GM11168 (cell line): ENCODE data around the gene UBAC1.
"Not testable (repeated sequence)": the region's sequence is repeated elsewhere in the genome, so short reads cannot be mapped to it uniquely, and the experiment has no call there.

Experiments used
- in situ Hi-C: fragments of 300-500 bp; cut with MboI; formaldehyde crosslinking; loops from one replicate; pipeline ENCODE4 v1.12.0; 2022; ENCODE audit warnings: low sequenced_read_pairs; ENCODE audit not compliant: unreplicated experiment

The UBAC1 gene

DNA sequence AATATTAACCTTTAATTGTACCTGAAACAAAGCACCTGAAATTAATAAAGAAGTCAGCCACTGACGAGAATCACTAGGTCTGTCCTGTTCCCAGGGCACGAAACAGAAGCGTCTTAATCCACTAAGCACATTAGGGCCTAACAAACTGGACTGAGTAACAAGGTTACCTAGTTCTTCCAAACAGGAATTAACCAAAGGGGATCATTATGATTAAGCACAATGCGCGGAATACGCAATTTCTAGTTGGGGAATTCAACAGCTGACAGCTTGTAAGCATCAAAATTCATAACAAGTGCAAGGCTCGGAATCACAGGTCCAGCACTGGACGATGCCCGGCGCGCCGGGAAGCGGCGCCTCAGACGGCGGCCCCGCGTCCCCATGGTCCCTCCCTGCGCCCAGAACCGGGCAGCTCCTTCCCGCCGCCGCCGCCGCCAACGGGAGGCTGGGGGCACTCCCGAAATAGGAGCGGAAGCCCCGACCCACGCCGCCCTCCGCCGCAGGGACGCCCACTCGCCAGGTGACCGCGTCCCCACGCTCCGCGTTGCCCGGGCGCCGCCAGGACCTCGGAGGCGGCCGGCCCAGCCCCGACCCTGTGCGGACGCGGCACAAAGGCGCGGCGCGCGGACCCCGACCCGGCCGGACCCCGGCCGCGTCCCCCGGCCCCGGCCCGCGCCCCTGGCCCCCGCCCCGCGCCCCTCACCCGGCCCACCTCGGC lies 54.7 kb downstream of the UBAC1 start:
- in situ Hi-C loops, result no loop called here

DNA sequence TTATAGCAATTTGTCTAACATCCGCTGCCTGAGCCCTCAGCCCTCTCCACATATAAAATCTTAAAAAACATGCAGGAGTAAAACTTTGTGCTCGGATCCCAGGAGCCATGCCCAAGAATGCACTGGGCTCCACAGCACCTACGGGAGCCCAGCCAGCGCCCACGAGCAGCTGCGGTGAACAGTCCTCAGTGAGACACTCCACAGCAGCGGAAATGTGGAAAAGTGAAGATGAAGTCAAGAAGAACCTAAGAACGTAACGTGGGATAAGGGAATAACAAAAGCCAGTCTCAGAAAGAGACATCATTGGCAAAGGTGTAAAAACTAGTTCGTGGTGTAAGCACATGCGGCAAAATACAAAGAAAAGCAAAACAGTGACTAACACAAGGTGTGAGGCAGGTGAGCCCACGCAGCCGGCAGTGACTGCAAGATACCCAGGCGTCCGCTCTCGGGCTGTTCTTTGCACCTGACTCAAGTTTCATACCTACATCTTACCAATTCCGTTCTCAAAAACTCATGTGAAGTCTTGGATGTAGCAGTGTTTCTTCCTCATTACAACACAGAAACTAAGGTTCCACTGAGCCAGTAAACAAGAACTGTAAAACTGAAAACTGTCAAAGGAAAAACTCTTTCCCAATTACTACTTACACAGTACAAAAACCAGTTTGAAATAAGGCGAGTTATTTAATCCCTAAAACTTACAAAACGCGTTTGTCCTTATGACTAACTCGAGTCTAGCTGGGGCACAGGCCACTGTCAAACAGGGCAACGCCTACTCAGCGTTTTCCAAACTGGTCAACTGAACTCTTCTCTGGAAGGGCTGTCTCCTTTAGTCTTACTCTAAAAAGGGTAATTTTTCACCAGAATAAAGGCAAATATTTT lies 55.6 kb downstream of the UBAC1 start:
- in situ Hi-C loops, result no loop called here

DNA sequence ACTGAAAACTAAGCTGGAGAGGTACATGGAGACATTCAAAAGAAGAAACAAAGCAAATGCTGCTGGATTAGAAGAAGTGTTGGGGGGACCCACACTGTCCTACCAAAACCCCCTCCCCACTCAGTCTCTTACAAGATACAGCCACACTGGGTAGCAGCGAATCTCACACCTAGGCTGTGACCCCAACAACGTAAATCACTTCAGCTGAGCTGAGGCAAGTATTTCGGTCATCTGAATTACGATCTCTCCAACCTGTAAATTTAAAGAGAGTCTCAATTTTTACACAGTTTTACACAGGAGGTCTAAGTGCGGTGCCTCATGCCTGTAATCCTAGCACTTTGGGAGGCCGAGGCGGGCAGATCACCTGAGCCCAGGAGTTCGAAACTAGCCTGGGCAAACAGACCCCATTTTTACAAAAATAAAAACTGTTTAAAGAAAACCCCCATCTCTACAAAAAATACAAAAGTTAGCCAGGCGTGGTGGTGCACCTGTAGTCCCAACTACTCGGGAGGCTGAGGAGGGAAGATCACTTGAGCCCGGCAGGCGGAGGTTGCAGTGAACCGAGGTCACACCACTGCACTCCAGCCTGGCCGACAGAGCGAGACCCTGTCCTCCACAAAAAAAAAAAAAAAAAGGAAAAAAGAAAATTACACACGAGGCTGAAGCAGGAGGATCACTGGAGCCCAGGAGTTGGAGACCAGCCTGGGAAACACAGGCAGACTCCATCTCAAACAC lies 57.2 kb downstream of the UBAC1 start:
- in situ Hi-C loops, result no loop called here

DNA sequence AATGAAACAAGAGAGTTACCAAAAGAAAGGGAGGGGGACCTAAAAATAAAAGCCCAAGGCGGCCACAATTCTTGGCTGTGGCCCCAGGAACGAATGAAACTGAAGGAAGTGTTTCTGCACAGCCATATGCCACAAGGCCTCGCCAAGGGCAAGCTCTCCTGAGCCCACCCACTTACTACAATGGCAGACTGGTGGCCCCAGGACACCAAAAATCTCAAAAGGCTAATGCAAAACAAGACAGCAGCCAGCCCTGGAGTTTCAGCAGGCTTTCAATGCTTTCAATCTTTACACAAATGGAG lies 57.9 kb downstream of the UBAC1 start:
- in situ Hi-C loops, result no loop called here

DNA sequence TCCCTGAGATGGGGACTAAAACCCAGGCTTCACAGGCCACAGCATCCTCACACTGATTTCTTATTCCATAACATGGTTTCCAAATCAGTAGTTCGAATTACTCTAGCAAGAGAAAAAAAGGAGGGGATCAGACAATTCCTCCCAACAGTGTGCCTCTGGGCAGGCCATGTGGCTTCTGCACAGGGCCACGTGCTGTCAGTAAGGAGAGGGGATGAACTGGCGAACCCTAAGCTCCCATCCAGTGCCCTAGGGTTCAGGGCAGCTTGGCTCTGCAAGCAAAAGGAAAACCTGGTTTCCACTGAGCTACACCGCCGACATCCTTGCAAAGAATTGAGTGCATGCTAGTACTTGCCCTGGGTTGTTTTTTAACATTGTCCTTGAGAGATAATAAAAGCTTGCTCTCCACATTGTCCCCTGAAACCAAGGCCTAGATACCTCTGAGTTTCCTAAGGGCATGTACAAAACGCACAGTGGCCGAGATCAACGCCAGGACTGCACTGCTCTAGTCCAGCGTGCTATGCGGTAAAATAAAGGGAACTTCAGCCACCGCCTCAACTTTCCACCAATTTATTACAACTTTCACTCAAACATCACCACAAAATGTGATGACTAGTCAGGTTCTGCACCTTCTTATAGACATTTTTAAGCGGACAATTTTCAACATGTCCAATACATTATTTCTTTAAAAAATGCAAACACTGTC lies 58.4 kb downstream of the UBAC1 start:
- in situ Hi-C loops, result no loop called here

DNA sequence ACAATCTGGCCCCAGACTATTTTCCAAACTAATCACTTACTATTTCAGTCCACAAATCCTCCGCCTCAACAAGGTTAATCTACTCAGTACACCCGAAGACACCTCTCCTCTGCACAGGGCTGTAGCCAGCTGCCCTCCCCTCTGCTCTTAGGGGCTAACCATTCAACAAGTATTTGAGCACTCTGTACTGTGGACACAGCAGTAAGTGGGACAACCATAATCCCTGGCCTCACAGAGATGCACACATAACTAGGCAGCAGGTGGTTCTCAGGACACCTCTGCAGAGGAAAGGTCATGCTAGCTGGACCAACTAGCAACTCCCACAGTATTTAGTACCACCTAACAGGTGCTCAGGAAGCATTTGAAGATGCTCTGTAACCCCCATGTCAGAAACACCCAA lies 59.3 kb downstream of the UBAC1 start:
- in situ Hi-C loops, result no loop called here

DNA sequence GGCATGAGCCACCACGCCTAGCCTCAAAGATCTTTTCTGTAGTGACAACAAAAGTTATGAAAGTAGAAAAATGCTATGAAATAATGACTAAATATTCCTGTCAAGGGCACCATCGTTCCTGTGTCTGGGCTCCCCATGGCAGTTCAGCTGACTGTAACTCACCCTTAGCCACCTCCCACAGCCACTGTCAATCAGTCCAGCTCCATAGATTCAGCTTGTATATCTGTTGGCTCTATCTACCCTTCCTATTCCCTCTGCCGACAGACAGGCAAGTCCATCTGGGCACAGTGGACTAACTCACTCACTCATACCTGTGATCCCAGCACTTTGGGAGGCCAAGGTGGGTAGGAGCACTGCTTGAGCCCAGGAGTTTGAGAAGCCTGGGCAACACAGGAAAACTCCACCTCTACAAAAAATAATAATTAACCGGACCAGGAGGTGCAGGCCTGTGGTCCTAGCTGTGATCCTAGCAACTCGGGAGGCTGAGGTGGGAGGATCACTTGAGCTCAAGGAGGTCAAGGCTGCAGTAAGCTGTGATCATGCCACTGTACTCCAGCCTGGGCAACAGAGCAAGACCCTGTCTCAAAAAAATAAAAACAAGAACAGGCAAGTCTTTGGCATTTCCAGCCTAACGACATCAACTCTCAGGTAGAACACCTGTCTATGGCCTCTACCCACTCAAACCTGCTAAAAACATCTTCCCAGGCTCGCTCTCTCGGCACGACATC lies 60.0 kb downstream of the UBAC1 start:
- in situ Hi-C loops, result no loop called here

DNA sequence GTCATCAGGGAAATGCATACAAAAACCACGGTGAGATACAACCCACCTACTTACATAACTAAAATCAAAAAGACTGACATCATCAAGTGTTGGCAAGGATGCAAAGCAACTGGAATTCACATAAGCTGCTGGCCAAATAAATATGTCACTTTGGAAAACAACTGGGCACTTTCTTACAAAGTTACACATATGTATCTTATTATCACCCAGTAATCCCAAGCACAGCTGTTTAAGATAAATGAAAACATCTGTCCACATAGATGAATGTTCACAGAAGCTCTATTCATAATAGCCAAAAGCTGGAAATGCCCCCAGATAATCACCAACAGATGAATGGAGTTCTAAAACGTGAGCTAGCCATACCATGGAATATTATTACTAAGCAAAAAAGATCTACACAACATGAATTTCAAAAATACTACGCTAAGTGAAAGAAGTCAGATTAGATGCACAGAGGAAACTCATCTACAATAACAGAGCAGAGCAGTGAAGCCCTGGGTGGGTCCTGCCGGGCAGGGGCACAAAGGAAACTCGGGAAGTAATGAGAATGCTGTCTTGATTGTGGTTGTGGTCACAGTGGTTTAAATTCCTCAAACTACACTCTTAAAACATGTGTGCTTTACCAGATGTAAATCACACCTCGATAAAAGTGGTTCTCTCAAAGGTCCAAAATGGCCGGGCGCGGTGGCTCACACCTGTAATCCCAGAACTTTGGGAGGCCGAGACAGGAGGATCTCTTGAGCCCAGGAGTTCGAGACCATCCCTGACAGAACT lies 62.4 kb downstream of the UBAC1 start:
- in situ Hi-C loops, result no loop called here

DNA sequence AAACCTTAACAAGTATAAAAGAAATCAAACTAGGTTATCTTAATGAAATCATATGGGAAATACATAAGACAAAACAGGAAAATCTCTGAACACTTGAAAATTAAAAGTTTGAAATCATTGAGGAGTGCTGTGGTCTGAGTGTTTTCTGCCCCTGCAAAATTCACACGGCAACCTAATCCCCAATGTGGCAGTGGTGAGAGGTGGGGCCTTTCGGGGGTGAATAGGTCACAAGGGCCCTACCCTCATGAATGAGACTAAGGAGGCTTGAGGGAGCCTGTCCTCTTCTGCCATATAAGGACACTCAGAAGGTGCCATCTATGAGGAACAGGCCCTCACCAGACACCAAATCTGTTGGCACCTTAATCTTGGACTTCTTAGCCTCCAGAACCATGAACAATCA lies 64.5 kb downstream of the UBAC1 start:
- in situ Hi-C loops, result no loop called here

DNA sequence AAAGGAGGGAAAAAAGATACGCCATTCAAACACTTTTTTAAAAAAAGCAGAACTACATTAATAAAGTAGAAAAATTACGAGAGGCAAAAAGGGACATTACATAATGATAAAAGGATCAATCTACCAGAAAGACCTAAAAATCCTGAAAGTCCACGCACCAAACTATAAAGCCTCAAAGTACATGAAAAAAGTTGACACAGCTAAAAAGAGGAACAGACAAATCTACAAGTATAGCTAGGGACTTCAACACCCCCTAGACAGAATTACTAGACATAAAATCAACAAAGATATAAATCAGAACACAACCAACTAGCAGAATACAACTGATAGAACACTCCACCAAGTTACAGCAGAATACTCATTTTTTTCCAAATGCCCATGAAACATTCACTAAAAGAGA lies 65.0 kb downstream of the UBAC1 start:
- in situ Hi-C loops, result no loop called here

DNA sequence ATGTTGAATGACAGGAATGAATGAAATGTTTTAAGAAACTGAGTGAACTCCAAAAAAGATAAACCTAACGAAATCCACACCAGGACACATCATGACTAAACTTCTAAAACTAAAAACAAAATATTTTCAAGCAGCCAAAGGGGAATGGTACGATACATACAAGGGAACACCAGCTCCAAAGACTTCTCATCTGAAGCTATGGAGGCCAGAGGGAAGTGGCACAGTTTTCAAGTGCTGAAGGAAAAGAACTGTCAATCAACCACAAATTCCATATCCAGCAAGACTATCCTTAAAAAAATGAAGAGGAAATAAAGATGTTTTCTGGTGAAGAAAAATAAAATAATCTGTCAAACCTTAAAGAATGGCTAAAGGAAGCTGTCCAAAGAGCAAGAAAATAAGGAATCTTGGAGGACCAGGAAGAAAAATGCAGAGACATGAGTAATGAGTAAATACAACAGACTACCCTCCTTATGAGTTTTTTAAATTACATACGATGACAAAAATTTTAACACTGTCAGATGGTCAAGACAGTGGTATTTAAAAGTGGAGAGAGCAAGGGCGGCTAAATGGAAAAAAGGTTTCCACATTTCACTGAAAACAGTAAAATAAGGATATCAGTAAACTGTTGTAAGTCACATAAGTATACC lies 65.8 kb downstream of the UBAC1 start:
- in situ Hi-C loops, result no loop called here

DNA sequence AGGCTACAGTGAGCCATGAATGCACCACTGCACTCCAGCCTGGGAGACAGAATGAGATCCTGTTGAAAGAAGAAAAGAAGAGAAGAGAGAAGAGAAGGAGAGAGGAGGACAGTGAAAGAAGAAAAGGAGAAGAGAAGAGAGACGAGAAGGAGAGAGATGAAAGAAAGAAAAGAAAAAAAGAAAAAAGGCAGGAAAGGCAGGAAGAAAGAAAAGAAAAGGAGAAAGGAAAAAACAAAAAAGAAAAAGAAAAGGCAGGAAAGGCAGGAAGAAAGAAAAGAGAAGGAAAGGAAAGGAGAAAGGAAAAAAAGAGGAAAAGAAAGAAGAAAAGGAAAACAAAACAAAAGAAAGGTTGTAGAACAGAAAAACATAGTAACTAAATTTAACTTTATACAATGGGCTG lies 68.1 kb downstream of the UBAC1 start:
- in situ Hi-C loops, result no loop called here

DNA sequence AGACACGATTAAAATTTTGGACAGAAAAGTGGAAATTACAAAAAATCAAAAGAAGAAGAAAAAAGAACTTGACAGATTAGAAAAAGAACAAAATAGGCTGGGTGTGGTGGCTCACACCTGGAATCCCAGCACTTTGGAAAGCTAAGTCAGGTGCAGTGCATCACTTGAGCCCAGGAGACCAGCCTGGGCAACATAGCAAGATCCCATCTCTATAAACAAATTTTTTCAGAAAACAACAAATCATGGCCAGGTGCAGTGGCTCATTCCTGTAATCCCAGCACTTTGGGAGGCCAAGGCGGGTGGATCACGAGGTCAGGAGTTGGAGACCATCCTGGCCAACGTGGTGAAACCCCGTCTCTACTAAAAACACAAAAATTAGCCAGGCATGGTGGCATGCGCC lies 68.8 kb downstream of the UBAC1 start:
- in situ Hi-C loops, result not testable (repeated sequence)

DNA sequence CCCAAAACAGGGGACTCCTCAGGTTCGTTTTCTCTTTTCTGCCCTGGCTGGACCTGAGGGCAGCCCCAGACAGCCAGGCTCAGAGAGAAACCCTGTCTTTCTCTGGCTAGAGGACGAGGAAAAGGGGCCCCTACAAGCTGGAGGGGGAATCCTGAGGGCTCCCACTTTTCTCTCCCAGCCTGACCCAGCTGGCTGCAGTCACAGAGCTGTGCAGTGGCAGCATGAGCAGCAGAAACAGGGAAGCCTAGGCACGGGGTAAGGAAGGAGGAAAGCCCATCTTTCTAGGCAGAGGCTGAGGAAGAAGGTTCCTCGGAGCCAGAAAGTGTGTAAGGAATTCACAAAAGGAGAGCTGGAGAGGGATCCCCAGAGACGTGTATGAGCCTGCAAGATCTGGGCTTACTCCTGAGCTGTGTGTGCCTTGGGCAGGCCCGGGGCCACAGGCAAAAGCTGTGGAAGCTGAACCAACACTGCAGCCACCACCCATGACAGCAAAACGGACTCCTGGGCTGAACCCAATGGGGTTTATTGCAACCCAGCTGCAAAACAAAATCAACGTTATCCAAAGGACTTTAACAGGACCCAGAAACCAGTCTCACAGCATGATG lies 70.0 kb downstream of the UBAC1 start:
- in situ Hi-C loops, result no loop called here

DNA sequence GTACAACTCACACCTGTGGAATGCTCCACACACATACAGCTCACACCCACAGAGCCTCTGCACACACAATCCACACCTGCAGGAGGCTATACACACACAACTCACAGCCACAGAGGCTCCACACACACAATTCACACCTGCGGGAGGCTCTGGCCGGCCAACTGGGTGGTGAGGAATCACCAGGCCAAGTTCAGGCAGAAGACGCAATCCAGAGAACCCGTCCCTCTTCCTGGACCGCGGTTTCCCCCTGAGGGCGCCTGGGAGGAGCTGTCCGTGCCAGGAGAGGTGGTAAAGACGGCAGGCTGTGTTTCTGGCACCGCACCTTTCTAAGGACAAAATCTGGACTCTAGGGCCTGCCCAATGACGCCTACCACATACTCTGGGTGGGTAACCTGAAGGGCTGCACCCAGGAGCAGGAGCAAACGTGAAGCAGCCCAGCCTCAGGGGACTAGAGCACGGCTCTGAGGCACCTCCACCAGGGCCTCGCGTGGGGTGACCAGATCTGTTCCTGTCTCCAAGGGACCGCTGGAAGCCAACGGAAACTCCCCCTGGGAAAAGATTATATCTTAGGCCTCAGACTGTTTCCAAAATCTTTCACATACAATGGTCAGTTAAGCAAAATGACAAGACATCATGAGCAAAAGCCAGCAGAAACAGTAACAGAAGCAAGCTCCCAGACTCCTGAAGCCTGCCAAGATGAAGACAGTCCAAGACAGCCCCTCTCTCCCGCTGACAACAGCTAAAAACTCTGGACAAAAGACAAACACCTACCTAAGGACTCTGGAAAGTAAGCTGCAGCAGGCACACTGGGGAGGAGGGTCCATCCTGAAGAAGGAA lies 70.8 kb downstream of the UBAC1 start:
- in situ Hi-C loops, result no loop called here

DNA sequence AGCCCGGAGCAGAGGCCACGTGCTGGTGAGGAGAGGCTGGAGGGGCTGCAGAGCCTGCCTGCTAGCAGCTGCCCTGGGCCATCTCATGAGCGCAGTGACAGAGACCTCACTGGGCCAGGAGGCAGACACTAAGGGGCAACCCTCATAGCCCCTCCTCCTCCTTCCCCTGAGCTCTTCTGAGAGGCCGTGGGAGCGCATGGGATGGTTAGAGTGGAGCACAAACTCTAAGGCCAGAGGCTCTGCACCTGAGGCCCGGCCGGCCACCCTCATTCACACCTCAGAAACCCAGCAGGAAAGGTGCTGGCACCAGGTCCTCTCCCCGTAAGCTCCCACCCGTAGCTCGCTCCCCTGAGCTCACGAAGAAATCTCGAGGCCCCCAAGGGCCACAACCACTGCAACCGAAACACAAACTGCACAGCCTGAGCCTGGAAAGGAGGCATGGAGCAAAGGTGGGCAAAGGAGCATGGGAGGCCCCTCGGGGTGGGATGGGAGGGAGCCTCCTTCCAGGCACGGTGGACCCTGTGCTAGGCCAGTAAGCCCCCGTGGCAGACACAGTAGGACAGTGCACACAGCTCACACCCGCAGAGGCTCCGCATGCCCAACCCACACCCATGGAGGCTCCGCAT lies 71.5 kb downstream of the UBAC1 start:
- in situ Hi-C loops, result no loop called here

DNA sequence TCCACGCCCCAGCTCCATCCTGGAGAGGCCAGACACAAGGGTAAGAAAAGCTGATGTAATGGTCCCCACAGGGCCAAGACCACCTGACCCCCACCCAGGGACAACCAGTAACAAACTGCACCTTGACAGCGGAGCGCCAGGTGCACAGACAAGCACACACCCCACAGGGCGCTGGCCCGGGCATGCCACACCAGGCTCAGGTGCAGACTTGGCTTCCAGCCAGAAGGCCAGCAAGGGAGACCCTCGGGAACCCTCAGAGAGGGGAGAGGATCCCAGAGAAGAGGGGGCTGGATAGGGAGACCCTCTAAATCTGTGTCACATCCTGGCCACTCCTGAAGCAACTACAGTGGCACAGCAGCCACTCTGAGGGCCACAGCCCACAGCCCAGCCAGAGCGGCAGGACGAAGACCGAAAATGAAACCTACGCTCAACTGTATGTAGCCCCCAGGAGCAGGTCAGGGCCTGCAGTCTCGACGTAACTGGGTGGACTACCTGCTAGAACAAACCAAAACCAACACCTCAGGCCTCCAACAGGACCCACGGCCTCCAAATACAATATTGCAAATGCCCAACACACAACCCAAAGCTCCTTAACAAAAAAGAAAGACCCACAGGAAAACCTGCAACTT lies 72.3 kb downstream of the UBAC1 start:
- in situ Hi-C loops, result no loop called here
